HG02885 (cell line): ENCODE results near the gene RAB26.
"Not testable (repeated sequence)": the region's sequence is repeated elsewhere in the genome, so short reads cannot be mapped to it uniquely, and the experiment has no call there.

Source experiments
- ATAC-seq: cut with Tn5 transposase; IDR thresholded peaks from one replicate; pipeline ENCODE4 v1.9.1; 2021; ENCODE audit warnings: mild to moderate bottlenecking; ENCODE audit not compliant: unreplicated experiment, poor library complexity

RAB26 gene, protein sequence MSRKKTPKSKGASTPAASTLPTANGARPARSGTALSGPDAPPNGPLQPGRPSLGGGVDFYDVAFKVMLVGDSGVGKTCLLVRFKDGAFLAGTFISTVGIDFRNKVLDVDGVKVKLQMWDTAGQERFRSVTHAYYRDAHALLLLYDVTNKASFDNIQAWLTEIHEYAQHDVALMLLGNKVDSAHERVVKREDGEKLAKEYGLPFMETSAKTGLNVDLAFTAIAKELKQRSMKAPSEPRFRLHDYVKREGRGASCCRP

DNA sequence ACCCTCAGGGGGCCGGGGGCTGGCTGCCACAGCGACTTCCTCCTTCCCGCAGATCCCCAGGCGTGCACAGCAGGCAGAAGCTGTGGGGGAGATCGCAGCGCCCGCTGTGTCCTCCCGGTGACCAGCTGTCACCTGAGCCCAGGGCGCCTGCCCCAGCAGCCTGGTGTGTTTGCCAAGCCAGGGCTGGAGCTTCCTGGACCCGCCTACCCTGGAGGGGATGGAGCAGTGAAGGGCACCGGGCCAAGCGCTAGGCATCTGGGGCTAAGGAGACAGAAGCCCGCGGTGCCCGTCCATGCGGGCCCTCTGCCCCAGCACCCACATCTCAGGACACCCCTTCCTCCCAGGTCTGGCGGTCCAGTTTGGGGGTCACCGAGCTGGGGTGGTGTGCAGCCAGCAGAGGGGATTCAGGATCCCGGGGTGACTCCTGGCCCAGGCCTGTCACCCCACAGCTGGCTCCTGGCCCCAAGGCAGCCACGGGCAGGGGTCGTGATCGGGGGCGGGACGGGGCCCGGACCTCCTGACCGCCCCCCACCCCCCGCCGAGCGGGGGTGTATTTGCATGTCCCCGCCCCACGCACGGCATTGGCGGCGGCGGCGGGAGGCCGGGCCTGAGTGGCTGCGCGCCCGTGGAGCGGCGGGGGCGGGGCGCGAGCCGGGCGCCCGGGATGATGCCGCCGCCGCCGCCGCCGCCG, at the start of gene RAB26:
TSS of gene RAB26 (plus strand) at position 645 of the 691 bp plus-strand sequence. CDS start 159 bp downstream, outside the sequence.
- no peak for ATAC-seq

DNA sequence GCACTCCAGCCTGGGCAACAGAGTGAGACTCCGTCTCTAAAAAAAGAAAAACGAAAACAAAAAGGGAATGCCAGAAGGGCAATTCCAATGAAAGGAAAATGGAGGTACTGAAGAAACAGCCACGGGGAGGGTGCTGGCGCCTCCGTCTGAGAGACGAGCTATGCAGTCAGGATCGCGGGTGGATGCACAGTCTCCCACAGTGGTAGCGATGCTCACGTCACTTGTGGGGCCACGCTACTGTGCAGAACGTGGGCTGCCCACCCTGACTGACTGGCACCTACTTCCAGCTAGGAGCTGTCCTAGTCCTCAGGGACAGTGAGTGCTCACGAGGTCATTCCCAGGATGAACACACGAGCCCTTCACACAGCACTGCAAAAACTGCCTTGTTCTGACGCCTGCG, 46.8 kb upstream of the RAB26 start:
- ATAC-seq, result not testable (repeated sequence)

DNA sequence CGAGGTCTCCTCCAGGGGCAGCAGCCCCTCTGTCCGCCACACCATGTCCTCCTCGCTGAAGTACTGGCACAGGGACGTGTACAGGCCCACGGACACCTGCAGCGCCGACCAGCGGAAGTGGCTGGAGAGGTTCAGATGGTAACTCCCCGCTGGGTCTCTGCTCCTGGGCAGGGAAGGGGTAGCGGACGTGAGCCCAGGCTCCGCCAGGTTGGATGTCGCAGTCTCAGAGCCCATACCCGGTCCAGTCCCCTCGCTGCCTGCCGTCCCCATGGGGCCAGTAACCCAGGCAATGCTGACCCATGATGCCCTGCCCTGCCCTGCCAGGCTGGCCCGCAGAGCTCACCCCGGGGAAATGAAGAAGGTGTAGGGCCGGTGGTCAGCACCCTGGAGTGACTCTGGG, 46.0 kb upstream of the RAB26 start:
- ATAC-seq, result no peak

DNA sequence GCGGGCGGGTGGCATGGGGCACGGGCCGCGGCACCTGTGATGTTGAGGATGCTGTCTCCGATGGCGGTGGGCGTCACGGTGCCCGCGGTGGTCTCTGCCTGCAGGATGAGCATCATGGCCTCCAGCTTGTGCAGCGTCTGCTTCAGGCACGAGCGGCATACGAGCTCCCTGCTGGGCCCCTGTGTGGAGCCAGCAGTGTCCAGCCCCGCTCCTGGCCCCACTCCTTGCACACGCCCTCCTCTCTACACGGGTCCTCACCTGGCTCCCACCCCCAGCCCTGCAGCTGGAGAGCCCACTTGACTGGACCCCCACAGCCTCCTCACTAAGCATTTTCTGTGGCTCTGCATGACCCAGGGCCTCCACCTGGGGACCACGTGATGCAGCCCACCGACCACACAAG, 44.0 kb upstream of the RAB26 start:
- ATAC-seq, result not testable (repeated sequence)

DNA sequence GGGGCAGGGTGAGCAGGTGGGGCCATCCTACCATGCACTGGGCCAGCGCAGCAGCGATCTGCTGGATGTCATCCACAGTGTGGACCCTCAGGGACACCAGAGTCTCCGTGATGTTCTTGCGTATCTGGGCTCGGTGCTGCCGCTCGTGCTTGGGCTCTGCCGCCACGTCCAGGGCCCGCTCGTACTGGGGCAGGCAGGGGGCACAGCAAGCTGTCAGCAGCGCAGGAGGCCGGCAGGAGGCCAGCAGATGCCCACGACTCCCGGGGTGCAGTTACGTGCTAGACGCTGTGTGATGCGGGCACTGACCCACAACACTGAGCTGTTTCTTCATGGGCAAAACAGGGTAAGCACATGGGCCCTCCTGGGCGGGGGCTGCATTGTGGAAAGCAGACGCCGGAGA, 43.1 kb upstream of the RAB26 start:
- not testable (repeated sequence) for ATAC-seq

DNA sequence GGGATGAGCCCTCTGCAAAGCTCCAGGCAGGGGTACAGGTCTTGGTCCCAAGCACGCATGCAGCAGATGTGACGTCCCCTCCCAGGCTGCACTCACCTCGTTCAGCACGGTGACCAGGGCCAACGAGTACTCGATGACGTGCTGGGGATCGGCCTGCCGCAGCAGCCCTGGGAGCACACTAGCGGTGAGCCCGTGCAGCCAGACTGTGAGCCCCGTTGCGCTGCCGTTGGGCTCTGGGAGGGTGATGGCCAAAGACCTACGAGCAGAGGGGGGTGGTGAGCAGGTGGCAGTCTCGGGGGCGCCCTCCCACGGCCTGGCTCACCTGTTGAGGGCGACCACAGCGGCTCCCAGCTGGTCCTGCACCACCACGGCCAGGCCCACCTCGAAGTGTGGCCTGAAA, 42.7 kb upstream of the RAB26 start:
- ATAC-seq, result not testable (repeated sequence)

DNA sequence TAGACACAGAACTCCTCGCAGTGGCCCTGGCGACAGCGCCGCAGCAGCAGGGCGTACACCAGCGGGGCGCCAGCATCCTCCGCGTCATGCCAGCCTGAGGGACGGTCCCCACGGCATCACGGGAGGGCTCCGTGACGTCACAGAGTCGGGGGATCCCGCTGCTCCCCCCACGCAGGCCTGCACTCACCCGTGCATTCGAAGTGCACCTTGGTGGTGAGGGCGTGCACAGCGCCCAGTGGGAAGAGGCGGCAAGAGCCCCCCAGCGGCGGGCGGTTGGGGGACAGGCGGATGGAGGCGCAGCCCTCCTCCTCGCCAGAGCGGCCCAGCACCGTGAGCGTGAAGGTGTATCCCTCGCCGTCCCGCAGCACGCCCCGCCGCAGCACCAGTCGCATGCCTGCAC, 42.2 kb upstream of the RAB26 start:
- not testable (repeated sequence) for ATAC-seq

DNA sequence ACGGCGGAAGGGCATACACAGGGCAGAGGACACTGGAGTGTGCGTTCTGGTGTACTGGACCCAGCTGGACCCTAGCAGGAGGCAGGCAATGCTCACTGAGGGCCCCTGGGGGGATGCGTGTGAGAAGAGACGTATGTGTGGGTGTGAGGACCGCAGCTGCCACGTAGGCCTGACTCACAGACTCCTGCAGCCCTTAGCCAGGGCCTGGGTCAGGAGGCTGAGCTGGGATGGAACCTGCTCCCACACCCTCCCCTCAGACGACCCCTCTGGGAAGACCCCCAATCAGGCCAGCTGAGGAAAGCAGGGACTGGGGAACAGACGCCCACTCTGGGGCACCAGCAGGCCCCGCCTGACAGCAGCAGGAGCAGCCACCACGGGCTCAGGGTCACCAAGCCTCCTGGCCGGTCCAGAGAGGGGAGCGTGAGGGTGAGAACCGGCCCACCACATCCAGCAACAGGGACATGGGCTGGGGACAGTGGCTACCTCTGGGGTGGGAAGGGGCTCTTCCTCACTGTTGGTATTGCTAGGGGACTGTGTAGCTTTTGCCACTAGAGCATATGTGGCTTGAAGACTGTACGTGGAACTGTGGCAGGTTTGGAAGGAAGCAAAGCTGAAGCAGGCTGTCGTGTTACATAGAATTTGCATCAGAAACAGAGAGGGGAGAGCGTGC, 41.2 kb upstream of the RAB26 start:
- ATAC-seq, result not testable (repeated sequence)

DNA sequence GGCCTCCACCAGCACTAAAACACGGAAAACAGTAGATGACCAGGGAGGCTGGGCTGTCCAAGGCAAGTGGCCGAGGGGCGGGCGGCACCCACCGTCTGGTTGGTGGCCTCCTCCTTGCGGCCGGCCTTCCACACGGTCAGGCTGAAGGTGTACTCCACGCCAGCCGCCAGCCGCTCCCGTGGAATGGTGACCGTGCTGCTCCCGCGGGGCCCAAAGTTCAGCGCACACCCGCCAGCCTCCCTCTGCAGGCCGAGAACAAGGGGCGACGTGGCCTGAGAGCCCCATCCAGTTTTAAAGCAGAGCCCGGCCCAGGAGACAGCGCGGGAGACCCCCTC, 40.7 kb upstream of the RAB26 start:
- not testable (repeated sequence) for ATAC-seq

DNA sequence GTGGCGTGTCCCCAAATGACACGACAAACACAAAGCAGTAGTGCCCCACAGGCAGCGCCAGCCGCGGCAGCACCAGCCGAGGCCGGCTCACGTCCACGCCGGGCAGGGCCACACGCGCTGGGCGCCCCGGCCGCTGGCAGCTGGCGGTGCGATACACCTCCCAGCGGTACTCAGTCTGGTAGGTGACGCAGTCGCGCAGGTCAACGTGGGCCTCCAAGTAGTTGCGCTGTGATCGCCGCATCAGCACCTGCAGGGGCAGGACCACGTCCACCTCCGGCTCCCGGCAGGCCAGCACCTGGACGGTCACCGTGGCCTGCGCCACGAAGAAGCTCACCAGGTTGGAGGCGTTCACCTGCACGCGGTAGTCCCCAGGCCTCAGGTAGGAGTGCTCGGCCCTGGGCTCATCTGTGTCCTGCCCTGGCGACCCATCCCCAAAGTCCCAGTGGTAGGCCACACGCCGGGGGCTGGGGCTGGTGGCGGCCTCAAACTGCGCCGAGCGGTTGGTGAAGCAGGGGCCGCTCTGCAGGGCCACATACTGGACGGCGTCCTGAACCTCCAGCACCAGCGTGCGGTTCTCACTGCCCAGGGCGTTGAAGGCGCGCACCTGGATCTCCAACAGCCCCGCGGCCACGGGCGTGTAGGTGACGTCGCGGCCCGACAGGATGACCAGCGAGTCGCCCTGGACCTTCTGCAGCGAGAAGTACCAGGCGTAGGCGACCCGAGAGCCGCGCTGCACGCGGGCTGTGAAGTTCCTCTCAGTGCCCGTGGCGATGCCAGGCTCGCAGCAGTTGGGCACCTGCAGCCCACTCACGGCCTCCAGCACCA, 39.8 kb upstream of the RAB26 start:
- not testable (repeated sequence) for ATAC-seq

DNA sequence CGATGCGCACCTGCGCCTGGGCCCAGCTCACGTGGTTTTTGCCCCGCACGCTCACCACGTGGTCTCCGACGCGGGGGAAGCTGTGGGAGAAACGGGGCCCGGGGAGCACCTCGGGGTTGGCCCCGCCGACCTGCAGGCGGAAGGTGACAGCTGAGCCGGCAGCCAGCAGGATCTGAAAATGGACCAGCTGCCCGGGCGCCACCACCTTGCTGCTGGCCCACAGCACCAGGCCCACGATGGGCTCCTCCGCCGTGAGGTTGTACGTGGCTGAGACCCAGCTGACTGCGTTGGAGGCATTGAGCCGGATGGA, 39.2 kb upstream of the RAB26 start:
- ATAC-seq, result not testable (repeated sequence)

DNA sequence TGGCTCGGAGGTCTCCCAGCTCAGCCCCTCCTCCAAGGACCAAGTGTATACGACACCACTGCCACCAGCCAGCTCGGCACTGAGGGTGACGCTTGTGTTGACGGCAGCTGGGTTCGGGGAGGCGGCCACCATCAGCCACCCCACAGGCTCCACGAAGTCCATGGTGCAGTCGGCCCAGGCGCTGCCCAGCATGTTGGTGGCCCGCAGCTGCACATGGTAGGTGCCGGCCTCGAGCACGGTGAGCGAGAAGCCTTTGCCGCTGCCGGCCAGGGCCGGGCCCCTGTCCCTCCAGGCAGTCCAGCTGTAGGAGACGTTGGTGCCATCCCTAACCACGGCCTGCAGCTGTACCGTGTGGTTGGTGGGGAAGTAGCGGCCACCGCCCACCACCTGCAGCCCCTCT, 38.6 kb upstream of the RAB26 start:
- not testable (repeated sequence) for ATAC-seq

DNA sequence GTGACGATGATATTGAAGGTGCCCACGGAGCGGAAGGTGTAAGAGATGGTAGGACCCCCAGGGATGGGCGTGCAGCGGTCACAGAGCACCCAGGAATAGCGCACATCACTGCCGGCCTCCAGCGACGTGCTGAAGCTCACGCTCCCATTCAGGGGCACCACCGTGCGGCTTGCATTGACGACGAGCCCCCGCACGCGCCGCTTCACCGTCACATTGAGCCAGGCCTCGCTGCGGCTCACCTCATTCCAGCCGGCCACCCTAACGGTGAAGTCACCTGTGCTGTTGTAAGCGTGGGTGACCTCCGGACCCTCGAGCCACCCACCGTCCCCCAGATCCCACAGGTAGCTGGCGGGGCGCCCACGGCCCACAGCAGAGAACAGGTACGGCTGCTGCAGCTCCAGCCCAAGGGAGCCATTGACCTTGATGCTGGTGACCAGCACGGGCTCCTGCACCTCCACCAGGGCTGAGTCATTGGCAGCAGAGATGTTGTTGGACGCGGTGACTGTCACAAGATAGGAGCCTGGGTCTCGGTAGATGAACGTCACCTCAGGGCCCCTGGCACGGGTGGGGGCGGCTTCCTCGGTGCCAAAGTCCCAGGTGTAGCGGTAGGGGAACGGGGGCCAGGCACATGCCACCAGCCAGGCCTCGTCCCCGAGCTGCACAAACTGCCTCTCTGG, 38.0 kb upstream of the RAB26 start:
- not testable (repeated sequence) for ATAC-seq

DNA sequence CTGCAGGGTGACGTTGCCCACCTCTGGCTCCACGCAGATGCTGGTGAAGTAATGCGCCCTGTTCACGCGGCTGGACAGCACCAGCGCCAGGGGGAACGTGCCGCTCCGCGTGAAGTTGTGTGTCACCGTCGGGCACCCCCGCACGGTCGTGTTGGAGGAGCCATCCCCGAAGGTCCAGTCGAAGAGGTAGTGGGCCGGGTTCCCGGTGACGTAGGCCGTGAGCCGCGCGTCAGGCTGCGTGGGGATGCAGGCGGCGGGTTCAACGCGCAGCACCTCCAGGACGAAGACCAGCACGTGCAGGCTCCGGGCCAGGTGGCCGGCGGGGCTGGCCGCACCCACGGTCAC, 37.4 kb upstream of the RAB26 start:
- ATAC-seq, result not testable (repeated sequence)

DNA sequence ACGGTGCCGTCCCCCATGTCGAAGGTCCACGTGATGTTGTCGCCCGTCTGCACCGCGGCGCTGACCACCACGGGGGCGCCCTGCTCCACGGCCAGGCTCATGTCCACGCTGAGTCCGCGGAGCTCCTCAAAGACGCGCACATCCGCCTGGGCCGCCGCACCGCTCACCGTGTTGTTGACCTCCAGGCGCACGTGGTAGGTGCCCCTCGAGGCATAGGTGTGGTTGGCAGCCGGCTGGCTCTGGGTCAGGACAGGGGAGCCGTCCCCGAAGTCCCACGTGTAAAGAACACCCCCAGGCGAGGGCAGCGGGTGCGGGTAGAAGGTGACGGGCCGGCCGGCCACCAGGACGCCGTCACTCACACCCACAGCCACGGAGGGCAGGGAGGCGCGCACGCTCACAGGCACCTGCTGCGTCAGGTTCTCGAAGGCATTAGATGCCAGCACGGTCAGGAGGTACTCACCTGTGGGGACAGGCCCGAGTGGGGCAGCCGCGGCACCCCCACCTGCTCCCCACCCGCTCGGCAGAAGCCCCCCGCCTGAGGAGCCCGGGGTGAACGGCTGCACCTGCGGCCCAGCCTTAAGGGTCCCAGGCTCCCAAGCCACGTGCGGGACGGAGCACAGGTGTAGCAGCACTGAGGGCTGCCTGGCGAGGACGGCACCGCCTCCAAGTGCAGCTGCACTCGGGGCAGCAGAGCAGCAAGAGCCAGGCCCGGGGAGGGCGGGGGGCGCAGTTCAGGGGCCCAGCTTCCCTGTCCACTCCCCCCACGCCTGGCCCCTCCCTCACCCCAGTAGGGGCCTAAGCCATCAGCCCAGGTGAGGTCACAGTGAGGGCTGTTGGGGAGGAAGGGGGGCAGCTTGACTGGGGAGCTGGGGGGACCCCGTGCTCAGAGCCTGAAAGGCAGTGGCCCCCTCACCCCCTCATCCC, 36.8 kb upstream of the RAB26 start:
- not testable (repeated sequence) for ATAC-seq

DNA sequence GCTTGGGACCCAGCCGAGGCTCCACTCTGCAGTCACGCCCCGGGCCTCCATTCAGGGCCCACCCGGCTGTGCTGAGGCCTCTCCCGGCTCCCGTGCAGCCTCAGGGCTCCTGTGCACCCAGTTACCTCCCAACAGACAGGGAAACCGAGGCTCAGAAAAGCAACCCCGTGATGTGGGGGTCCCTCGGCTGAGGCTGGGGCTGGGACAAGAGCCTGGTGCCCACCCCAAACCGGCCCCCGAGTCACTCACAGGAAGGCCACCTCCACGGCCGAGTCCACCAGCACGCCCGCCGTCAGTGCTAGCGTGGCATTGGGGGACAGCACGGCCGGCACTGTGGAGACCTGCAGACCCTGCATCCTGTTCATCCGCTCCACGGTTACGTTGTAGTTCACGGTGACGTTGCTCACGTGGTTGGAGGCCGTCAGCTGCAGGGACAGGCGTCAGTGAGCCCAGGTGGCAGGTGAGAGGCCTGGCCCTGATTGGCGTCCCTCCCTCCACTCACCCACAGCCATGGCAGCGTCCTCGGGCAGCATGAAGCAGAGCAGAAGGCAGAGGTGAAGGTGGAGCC, 35.8 kb upstream of the RAB26 start:
- not testable (repeated sequence) for ATAC-seq

DNA sequence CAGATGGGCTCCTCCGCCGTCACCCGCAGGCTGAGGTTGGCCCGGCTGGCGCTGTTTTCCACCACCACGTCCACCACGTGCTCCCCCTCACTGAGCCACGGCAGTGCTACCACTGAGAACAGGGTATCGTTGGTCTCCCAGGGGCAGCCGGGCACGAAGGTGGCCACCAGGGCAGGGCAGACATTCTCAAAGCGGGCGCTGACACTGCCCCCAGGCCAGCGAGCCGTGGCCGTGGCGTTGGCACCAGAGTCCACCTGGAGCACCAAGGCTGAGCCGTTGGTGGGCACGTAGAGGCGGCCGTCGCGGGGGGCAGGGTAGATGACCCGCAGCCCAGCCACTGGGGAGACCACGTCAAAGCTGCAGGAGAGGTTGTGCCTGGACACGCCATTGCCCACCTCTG, 34.2 kb upstream of the RAB26 start:
- not testable (repeated sequence) for ATAC-seq

DNA sequence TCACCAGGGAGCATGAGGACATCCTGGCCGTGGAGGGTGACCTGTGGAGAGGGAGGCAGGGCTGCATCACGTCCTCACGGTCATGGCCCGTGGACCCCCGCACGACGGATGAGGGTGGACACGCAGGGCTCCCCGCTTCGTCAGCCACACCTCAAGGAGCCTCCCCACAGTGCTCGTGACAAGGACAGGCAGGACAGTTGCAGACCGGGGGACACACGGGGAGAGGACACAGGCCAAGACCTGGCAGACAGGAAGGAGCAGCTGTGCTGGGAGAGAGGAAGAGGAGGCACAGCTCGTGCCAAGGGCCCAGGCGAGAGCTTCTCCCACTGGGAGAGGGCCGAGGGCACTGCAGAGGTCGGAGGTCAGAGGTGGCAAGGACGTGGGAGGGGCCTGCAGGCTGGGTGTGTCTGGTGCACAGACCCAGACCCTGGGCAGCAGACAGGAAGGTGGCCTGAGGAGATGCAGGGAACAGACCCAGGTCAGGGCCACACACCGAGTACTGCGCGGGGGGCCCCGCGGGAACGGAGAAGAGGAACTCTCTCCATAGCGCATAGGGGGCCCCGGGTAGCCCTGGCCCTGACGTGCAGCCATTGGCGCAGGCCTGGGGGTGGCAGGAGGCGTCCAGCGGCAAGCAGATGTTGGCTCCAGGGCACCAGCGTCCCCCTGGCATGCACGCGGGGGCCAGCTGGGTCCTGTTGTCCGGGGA, 33.4 kb upstream of the RAB26 start:
- not testable (repeated sequence) for ATAC-seq
